Left colon (tissue), 2 donors: ENCODE measurements around the gene NPTN. TPM values are rescaled to one million over a fixed set of nuclear protein-coding genes. Genes with fewer than 3 reads are reported as not detected.

Source experiments
- ATAC-seq: fragments of 200-7000 bp; cut with Tn5 transposase; one replicate; pipeline ENCODE4 v1.9.1; 2020; ENCODE audit warnings: mild to moderate bottlenecking, moderate library complexity
- DNase-seq, 2 donors: peaks; one replicate each; pipeline ENCODE4 v3.0.0-alpha.2; 2020
- intact Hi-C, 2 donors: fragments of 100-400 bp; cut with DNase I in 1 of 2; cut with micrococcal nuclease in 1 of 2; formaldehyde crosslinking; loops; one replicate each; pipeline versions ENCODE4 v1.11.2 to v1.14.0; 2022; cut with DNase I, micrococcal nuclease
- total RNA-seq, 2 donors: library from RNA; stranded (reverse); fragmentation: NEBNext Ultra II Directional; extraction: Animal tissue kit (Norgen Biotek cat#: 25700); gene quantifications; one replicate each; pipeline ENCODE4 v1.2.1, GENCODE V29; 2021
- donor health status: DM: no; HTN: no; CAD: no.
- donor health status: DM: yes; HTN: yes; CAD: no.

Gene NPTN
- total RNA-seq, 2 donors from 2014 or later: 150 to 155 TPM

DNA sequence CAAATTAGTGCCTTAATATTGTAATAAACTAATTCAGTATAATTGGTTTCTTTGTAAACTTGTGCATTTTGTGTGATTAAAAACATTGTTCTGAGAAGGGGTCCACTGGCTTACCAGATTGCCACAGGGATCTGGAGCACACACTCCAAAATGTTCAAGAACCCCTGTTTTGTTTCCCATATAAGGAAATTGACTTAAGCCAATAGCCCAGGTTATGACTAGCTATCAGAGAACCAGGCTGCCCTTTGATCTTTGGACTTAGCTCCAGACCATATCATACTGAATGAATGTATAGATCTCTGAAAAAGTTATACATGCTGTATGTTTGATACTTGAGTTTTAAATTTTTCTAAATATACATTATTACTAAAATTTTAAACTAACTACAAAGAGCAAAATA is 91.7 kb downstream of the NPTN start:
- intact Hi-C loops: no loop called here
- ATAC-seq (peak; percentile 91), DNase-seq (peak in 1 of 2 donors; percentile 21)

DNA sequence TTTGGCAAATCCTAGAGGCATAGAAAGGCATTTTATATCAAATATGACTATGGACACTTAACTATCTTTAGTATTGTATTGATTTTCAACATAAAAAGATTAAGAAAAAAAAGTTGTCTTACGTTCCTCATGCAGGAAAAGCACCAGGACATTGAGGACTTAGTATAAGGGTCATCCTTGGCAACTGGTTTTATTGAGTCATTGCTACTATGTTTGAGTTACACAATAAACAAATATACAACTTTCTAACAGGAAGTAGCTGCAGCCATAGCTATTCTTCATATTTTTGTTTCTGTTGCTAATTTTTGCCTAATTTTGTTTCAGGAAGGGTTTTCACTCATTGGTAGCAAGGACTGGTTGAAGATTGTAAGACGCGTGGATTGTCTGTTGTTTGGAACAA is 93.0 kb downstream of the NPTN start:
- peak; percentile 62 for ATAC-seq
- intact Hi-C loops: no loop called here

DNA sequence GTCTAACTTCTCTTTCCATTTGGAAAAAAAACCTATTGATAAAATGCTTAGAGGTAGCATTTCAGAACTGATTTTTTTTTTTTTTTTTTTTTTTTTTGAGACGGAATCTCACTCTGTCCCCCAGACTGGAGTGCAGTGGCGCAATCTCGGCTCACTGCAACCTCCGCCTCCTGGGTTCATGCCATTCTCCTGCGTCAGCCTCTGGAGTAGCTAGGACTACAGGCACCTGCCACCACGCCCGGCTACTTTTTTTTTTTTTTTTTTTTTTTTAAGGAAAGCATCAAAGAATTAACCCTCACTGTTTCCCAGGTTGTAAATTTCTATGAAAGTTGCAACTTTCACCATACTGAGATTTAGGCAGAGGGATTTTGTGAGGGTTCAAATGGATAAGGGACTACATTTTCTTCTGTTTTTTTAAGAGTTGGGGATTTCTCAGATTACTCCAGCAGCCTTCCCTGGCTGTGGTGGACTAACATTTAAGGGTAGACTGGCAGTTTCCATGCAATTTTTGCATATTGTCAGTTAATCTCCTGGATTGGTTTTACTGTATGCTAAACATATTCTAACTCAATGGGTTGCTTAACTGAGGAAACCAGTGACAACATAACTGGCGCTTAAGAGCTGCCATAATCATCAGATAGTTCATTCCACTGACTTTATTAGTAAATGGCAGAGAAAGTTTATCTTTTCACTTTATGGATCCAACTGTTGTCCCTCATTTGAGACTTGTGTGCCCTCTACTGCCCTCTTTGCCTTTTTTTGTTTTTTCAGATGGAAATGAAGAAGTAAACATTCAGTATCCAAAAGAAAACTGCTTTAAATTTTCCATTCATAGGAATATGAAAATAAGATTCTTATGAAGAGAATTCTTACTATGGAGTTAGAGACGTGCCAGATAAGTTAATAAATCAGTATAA is 93.7 kb downstream of the NPTN start:
- intact Hi-C loops: no loop called here
- peak; percentile 30 to 39 for DNase-seq
- ATAC-seq: peak; percentile 58

More for the DNA sequence above, 93.0 kb downstream of the NPTN start:
- no peak for DNase-seq

DNA sequence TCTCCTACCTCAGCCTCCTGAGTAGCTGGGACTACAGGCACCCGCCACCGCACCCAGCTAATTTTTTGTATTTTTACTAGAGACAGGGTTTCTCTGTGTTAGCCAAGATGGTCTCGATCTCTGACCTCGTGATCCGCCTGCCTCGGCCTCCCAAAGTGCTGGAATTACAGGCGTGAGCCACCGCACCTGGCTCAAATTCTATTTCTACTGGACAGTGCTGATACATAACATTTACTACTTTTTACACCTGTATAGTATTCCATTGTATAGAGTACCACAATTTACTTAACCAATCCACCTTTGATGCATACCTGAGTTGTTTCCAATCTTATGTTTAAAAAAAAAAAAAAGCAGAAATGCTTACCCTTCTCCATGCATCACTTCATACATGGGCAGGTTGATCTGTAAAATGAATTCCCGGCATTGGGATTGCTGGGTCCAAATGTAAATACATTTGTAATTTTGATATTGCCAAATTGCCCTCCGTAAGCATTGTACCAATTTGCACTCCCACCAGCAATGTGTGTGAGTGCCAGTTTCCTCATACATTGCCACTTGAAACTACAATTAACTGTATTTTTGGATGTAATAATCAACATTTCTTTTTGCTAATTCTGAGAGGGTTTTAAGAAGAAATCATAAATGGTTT is 94.5 kb downstream of the NPTN start:
- intact Hi-C loops: no loop called here
- DNase-seq: no peak
- no peak for ATAC-seq

DNA sequence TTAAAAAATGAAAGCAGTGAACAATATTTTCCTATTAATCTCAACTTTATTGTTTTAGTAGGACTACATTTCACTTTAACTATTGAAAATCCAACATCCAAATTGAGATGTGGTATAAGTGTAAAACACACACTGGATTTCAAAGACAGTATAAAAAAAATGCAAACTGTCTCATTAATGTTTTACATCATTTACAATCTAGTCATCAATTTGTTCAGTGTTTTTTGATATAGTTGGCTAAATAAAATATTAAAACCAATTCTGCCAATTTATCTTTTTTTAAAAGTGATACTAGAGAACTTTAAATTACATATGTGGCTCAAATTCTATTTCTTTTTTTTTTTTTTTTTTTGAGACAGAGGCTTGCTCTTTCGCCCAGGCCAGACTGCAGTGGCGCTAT is 95.1 kb downstream of the NPTN start:
- intact Hi-C loops: no loop called here
- ATAC-seq (no peak), DNase-seq (no peak)

DNA sequence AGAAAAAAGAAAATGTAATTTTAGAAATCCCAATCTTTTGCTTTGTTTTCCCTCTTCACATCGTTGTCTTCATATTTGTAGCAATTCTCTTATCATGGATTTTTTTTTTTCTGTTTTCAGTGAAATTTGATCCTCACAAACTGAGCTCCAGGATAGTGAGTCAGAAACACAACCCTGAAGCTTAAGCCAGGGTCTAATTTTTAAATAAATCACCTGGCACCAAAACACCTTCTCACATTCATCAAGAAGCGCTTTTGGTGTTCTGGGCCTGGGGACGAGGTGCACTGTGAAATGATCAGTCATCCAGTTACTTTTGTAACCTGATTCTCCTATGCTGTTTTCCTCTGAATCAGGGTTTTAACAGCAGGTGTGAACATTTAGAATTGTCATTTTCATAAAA is 102.5 kb downstream of the NPTN start:
- intact Hi-C loops: no loop called here
- ATAC-seq (no peak), DNase-seq (no peak)

DNA sequence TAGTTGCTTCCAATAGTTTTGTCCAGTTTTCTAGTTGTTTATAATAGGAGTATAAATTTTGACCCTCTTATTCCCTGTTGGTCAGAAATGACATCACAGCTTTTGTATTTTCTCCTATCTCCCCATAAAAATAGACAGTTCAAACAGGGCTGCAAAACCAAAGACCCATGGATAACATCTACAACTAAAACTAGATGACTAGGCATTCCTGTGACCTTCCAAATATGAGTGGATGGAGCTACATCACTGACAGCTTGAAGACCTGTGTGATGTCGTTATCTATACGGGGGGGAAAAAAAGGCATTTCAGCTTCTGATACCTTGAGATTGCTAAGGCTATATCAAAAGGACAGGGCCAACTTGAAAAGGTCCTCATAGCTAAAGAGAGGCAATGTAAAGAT is 105.6 kb downstream of the NPTN start:
- ATAC-seq (no peak), DNase-seq (no peak)
- intact Hi-C loops: no loop called here

DNA sequence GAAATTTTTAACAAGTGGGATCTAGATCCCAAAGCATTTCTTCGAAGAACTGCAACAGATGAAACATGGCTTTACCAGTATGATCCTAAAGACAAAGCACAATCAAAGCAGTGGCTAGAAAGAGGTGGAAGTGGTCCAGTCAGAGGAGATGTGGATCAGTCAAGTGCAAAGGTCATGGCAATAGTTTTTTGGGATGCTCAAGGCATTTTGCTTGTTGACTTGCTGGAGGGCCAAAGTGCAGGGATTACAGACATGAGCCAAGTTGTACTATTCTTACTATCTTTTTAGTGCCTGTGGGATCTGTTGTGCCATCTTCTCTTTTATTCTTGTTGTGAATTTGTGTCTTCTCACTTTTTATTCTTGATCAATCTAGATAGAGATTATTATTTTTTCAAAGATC is 108.3 kb downstream of the NPTN start:
- no peak for DNase-seq
- intact Hi-C loops: no loop called here
- ATAC-seq: no peak

DNA sequence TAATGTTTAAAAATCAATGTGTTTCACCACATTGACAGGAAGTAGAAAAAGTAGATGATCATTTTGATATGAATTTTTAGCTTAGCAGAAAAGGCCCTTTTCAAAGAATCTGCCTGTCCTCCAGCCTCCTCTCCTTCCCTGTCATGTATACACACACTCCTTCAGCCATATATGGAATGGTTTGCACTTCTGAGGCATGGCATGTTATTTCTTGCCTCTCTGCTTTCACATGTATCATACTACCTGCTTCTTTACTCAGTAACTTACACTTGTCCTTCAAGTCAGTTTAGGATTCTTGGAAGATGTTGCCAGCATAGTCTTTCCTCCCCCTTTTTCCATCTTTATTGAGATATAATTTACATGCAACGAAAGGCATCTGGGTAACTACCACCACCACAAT is 111.2 kb downstream of the NPTN start:
- intact Hi-C loops: no loop called here
- DNase-seq: no peak
- ATAC-seq: no peak

DNA sequence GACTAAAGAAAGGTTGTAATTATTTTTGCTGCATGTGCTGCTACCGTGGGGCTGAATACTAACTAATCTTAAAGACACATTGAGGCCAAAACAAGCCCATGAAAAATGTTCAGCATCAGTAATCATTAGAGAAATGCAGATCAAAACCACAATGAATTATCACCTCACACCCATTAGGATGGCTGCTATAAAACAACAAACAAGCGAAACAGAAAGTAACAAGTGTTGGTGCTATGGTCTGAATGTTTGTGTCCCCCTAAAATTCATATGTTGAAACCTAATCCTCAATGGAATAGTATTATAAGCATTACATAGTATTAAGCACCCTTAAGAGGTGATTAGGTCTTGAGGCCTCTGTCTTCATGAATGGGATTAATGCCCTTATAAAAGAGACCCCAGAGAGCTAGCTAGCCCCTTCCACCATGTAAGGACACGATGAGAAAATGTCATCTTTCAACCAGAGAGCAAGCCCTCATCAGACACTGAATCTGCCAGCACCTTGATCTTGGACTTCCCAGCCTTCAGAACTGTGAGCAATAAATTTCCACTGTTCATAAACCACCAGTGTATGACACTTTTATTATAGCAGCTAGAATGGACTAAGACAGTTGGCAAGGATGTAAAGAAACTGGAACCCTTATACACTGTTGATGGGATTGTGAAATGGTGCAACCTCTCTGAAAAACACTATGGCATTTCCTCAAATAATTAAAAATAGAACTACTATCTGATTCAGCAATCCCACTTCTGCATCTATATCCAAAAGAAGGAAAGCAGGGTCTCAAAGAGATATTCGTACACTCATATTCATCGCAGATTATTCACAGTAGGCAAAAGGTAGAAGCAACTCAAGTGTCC is 114.1 kb downstream of the NPTN start:
- no peak for ATAC-seq
- no peak for DNase-seq
- intact Hi-C loops: no loop called here

DNA sequence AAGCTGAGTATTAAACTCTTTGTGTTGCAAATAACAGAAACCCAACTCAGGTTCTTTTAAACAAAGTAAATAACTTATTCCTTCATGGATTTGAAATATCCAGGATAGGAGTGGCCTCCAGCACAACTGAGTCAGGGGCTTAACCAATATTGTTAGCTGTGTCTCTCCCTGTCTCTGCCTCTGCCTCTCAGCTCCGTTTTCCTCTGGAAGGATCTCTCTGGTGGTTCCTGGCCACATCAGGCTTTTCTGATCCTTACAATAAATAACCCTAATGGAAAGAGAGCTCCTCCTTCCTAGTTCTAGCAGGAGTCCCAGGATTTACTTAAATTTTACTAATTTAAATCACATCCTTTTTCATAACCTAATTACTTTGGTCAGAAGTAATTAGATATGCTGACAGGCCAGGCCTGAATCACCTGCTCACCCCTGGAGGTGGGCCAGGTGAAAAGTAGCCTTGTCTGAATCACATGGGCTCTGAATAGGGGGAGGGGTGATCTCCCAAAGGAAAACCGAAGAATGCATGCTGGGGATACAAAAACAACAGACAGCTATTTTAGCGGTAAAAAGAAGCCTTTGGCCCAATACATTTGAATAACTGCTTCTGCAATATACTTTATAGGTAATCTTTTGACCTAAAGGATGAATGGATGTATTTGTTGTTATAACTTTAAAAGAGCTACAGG is 114.9 kb downstream of the NPTN start:
- no peak for ATAC-seq
- no peak for DNase-seq
- intact Hi-C loops: no loop called here

DNA sequence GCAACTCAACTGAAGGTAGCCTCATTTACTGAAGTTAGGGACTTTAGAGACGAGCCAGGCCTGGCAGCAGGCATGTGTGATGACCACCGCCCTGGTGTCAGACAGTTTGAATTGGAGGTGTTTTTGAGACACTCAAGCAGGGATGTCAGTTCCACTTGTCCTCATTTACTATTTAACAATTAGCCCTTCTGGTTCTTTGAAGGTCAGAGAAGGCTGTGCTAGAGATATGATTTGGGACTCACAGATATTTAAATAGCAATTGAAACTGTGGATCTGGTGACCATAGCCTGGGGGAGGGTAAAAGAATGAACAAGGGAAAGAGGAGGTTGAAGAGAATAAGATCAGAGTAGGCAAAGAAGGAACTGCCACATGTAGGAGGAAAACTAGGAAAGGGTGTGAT is 115.6 kb downstream of the NPTN start:
- no peak for DNase-seq
- no peak for ATAC-seq
- intact Hi-C loops: no loop called here

DNA sequence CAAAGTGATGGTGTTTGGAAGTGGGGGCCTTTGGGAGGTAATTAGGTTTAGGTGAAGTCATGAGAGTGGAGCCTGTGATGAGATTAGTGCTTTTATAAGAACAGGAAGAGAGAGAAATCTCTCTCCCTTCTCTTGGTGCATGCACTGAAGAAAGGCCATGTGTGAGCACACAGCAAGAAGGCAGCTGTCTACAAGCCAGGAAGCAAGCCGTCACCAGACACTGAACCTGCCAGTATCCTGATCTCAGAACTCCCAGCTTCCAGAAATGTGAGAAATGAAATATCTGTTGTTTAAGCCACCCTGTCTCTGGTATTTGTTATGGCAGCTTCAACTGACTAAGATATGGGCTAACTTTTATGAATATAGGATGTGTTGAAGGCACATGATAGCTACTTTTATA is 117.7 kb downstream of the NPTN start:
- ATAC-seq (no peak), DNase-seq (no peak)
- intact Hi-C loops: no loop called here

Other genes starting within 250 kb of the NPTN start
- gene REC114, start 190.2 kb downstream of the NPTN start, total RNA-seq: not detected
- 10 to 100 TPM; 38.6 to 41.6 TPM for gene CD276, start 51.0 kb upstream of the NPTN start, total RNA-seq
- 1 to 10 TPM in 1 of 2 donors, under 1 TPM in 1; 0.82 to 1.5 TPM for gene INSYN1, start 120.0 kb upstream of the NPTN start, total RNA-seq
- not detected for gene TBC1D21, start 240.2 kb upstream of the NPTN start, total RNA-seq